Muscle of back (tissue), 13 donors: Measurements from ENCODE around the gene NT5C3A. TPM values are rescaled to one million over a fixed set of nuclear protein-coding genes. Genes with fewer than 3 reads are reported as not detected.
"Not testable (repeated sequence)": the region's sequence is repeated elsewhere in the genome, so short reads cannot be mapped to it uniquely, and the experiment has no call there.

ENCODE experiments used
- DNase-seq, 3 donors: peaks; one replicate each; pipeline versions ENCODE4 v3.0.0 to v3.0.0-alpha.2; 2013
- long read RNA-seq, 9 donors: transcript quantifications; one replicate each; lab custom pipeline, GENCODE V29; 2026
- polyA plus RNA-seq, 10 donors: library from polyadenylated mRNA; unstranded; fragments of 120-200 nt; gene quantifications; one replicate each; pipeline ENCODE4 v1.2.1, GENCODE V29; 2013; ENCODE audit not compliant: insufficient read length in 10 of 10

The NT5C3A gene
- 10 to 100 TPM; 17.9 to 46.1 (median 27.9) TPM for polyA plus RNA-seq
- long read RNA-seq, donor 1, partial matches to known transcripts = 0 of 4 reads
- long read RNA-seq, donor 1, other reads (novel, unspliced or antisense) = 0 of 4 reads
- long read RNA-seq, donor 2, transcript NT5C3A-204 (10 exons, 1,759 nt) = major isoform, 7 of 13 reads
- long read RNA-seq, donor 2, partial matches to known transcripts = 0 of 13 reads
- long read RNA-seq, donor 2, other reads (novel, unspliced or antisense) = 0 of 13 reads
- long read RNA-seq, donor 3 = 0 reads
- long read RNA-seq, donor 4, partial matches to known transcripts = 0 of 8 reads
- long read RNA-seq, donor 4, other reads (novel, unspliced or antisense) = 0 of 8 reads
- long read RNA-seq, donor 5, transcript NT5C3A-204 (10 exons, 1,759 nt) = major isoform, 5 of 13 reads
- long read RNA-seq, donor 5, transcript NT5C3A-201 (9 exons, 1,704 nt) = major isoform, 5 of 13 reads
- long read RNA-seq, donor 5, partial matches to known transcripts = 0 of 13 reads
- long read RNA-seq, donor 5, other reads (novel, unspliced or antisense) = 0 of 13 reads
- long read RNA-seq, donor 6, partial matches to known transcripts = 0 of 8 reads
- long read RNA-seq, donor 6, other reads (novel, unspliced or antisense) = 0 of 8 reads
- long read RNA-seq, donor 7, transcript NT5C3A-201 (9 exons, 1,704 nt) = major isoform, 5 of 11 reads
- long read RNA-seq, donor 7, partial matches to known transcripts = 0 of 11 reads
- long read RNA-seq, donor 7, other reads (novel, unspliced or antisense) = 0 of 11 reads
- long read RNA-seq, donor 8, partial matches to known transcripts = 0 of 7 reads
- long read RNA-seq, donor 8, other reads (novel, unspliced or antisense) = 0 of 7 reads
- long read RNA-seq, donor 9, partial matches to known transcripts = 0 of 1 reads
- long read RNA-seq, donor 9, other reads (novel, unspliced or antisense) = 0 of 1 reads

DNA sequence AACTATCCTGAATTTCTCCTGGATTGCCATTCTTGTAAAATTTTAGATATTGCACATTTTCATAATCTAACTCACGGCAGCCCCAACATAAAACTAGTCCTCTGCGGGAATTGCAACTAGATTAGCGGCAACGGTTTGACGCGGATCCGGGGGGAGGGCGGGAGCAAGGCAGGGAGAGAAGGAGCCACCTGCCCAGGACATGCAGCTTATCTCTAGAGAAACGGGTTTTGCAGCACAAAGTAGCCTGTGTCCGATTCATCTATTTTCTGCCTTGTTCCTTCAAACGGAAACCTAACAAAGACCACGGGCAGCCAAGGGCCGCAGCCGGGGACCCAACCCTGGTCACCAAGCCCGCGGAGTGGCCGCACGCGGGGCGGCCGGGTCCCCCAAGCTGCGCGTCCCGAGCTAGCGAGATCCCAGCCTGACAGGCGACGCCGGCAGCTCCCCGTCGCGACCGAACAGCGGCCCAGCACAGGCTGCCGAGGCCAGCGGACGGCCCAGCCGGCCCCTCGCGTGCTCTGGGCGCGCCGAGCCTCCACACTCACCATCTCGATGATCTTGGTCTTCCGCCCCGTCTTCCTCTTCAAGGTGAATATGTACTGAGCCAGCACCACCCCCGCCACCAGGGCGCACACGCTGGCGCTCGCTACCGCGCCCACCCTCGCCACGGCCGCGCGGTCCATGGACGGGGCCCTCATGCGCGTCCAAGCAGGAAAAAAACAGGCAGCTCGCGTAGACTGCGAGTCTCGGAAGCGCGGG, at the start of gene NT5C3A:
TSS of gene NT5C3A (minus strand) at position 754 of the 759 bp plus-strand sequence. CDS start at position 683, 71 bp downstream.
- peak in 1 of 3 donors; percentile 42 for DNase-seq

DNA sequence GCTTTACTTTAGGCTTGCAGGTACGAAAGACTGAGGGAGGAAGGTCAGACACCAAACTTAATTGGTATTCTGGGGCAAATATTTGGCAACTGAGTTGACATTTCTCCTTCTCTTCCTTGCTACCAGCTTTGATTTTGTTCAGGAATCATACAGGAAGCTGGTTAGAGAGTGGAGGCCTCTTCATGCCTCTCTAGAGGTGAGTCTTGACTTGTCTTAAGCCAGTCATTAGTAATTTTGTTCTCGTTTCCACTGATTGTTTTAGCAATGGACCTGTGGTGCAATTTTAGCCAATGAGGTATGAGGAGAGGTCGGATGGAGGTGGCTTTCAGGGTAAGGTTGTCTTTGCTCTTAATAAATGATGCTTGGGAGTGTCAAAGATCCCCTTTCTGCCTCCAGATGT, 49.0 kb upstream of the NT5C3A start:
- DNase-seq = no peak

- peak in 1 of 3 donors; percentile 16 for DNase-seq
These were observed 47.2 kb upstream of the NT5C3A start for GRCh38 chr7:33109758-33110238.

GRCh38 chr7:33109005-33109757, 46.6 kb upstream of the NT5C3A start, which contains the start of gene RP9:
Gene RP9, minus strand, starts transcription at chr7:33109404. Its CDS starts 32 bp downstream, at chr7:33109372.
- peak; percentile 70 to 91 (median 80) for DNase-seq

- no peak for DNase-seq
These were observed 46.0 kb upstream of the NT5C3A start for GRCh38 chr7:33108554-33109004.

GRCh38 chr7:33107136-33108066, 44.8 kb upstream of the NT5C3A start:
- DNase-seq = peak; percentile 38 to 61 (median 41)

DNA sequence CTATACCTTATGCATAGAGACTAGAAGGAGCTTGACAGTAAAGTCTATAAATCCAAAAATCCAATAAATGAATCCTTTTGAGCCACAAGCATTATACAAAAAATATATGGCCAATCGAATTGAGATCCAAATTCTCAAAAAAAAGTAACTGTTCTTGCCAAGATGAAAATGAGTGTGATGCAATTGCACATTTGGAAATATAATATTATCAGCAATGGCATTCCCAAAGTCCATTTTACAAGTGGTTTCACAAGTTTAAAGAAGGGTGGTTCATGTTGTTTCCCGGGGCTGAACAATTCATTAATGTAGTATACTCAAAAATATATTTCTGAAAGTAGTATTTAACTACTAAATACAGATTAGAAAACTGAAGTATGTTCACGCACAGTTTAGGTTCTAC, 39.3 kb upstream of the NT5C3A start:
- DNase-seq = no peak

DNA sequence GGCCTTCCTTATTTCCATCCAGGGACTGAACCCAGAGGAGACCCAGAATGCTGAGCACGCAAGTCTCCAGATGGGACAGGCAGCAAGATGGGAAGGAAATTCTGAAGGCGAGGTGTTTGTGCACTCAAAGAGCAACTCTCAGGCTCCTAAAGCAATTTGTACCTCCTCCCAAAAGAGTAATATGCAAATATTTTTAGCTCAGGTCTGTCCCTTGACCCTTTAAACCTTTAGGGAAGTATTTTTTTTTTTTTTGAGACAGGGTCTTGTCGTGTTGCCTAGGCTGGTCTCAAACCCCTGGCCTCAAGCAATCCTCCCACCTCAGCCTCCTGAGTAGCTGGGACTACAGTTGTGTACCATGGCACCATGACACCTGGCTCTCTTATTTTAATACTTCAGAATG, 38.2 kb upstream of the NT5C3A start:
- DNase-seq = no peak

- DNase-seq = no peak
These were observed 36.8 kb upstream of the NT5C3A start for GRCh38 chr7:33099154-33099940.

DNA sequence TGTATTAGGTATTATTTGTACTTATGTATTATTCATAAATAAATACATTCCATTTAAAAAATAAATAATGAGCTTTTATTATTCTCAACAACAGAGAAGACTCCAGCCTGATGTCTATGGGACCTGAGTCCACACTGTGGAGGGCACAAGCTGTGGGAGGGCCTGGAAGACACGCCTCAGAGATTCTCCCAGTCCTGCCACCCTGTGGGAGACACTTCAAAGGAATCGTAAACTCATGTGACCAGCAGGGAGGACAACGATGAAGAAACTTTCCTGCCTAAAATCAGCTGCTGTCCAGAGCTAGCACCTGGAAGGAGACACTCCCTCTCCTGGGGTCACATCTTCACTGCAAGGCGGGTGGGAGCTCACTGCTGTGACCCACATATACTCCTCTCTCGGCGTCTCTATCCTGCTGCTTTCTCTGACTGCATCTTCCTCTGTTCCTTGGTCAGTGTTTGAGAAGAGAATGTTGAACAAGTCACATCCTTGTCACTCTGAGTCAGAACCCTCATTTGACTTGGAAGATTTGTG, 32.2 kb upstream of the NT5C3A start:
- not testable (repeated sequence) for DNase-seq

- no peak for DNase-seq
These were observed 30.7 kb upstream of the NT5C3A start for GRCh38 chr7:33093266-33093665.

DNA sequence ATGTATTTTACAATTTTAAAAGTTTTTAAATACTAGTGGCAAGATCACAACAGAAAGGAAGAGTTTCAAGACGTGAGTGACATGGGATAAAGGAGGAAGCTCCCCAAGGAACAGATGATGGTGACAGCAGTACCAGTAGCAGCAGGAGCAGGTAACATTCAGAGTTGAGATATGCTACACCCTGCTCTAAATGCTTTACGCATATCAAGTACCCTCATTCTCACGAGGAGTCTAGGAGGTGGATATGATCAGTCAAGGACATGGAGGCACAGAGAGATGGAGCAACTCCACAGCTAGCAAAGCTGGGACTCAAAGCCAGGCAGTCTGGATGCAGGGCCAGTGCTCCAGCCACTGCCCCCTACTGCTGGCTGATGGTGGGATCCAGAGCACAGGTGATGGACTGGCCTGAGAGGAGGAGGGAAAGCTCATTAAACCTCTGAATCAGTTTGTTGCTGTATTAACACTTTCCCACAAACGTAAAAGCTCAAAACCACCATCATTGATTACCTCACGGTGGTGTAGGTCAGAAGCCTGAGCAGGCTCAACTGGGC, 29.1 kb upstream of the NT5C3A start:
- DNase-seq = no peak

DNA sequence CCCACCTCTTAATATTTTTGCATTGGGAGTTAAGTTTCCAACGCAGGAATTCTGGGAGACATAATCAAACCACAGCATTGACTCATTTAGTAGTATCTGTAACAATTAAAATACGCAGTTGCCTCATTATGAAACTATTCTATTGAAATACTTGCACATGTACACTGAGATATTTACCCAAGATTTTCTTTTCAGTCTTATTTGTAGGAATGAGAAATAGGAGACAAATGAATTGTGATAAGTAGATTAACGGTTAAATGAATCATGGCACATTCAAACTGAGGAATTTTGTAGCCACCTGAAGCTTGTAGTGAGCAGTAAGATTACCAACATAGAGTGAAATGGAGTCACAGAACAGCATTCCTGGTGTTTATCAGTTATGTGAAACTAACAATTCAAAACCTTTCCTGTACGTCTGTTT, 28.5 kb upstream of the NT5C3A start:
- no peak for DNase-seq

DNA sequence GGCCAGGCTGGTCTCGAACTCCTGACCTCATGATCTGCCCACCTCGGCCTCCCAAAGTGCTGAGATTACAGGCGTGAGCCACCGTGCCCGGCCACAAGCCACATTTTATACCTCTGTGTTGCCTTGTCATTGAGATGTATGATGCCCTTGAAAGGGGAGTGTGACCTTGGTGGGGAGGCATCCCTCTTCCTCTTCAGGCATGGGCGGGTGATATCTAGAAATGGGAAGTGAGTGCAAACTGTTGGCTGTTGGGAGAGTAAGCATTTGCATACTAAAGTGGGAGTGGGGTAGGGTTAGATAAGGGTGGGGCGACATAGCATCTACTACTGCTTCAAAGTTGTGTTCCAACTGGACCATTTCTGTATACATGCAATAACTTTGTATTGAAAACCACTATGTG, 26.6 kb upstream of the NT5C3A start:
- DNase-seq = no peak

DNA sequence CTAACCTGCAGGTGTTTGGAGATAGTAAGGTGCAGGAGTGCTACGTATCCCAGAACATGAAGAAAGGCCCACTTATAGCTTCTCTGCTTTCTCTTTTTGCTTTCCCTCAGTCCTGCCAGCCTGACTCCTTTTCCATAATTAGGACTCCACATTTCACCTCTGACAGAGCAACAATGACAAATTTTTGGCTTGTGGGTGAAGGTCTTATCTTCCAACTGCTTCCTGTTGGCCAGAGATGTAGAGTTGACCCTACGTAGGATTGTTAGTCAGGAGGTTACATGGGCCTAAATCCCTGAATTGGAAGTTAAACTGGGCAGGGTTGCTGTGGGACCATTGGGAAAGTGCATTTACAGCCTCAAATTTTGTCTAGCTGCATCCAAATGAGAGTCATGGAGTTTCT, 25.3 kb upstream of the NT5C3A start:
- no peak for DNase-seq

DNA sequence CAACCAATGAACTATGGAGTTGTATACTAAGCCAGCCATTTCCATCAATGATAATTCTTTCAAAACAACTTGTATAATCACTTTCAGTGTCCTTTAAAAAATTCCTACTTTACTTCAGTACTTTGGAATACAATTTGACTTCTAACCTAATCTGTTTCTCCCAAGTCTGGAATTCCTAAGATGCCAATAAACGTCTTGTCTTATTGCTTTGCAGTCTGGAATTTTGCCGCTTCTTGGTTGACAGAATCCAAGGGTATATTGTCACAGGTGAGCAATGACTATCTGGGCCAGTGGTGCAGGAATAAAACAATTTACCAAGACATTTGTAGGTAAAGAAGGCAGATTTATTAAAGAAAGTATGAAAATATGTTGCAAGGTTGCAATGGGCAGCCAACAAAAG, 24.8 kb upstream of the NT5C3A start:
- no peak for DNase-seq

DNA sequence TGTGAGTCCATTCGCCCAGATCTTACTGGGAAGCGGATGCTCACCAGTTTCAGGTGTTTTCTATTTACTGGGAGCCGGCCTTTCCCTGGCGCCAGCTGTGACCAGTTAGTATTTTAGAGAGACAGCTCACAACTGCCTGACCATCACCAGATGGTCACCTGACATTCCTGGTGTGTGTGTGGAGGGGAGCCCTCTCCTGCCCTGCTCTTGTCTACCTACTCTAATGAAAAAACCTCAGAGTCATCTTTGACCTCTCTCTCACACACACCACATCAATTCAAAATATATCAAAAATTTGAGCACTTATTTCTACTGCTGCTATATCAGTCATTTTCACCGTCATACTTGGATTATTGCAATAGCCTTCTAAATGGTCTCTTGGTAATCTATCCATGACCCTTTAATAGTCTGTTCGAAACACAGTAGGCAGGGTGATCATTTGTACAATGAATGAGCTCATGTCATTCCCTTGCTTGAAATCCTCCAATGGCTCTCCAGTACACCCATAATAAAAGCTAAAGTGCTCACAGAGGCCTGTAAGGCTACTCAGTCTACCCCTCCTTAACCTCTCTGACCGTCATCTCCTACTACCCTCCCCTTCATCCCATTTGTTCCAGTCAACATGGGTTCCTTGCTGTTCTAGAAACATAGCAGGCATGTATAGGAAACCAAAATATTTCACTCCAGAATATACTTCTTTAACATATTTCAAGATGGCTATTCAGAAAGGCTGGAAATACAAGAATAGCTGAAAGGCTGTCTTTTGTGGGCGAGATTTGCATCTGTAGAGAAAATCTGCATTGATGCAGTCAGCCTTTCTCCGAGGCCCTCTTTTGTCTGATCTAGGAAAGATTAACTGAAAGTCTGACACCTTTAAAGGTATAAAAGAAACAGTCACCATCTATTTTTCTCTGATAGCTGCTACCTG, 17.5 kb upstream of the NT5C3A start:
- no peak for DNase-seq
